ENCODE results near the gene CERK. TPM values are rescaled to one million over a fixed set of nuclear protein-coding genes. Genes with fewer than 3 reads are reported as not detected.
A peak's percentile ranks its signal among the peaks of the same experiment; 100 is the strongest.

CERK gene
- total RNA-seq, 2 experiments from 2014 or later: 41.8 to 47.1 TPM

DNA sequence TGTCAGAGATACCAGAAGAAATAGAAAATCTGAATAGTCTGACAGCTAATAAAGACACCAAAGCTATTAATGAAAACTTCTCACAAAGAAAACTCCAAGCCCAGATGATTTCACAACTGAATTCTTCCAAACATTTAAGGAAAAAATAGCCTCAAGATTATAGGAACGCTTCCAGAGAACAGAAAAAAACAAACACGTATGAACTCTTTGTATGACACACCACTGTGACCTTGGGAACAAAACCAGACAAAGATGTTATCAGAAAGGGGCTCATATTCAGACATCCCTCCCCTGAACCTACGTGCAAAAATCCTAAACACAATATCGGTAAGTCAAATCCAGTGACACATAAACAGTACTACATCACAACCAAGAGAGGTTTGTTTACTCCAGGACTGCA lies 23.5 kb downstream of the CERK start:
- Mint-ChIP-seq H3K27ac (no peak overlapping the region), H3K9me3 (no peaks in the 10 kb centered on the region), H3K36me3 (ENCODE audit: low read depth) (peaks cover 69% of the 10 kb centered on the region)

DNA sequence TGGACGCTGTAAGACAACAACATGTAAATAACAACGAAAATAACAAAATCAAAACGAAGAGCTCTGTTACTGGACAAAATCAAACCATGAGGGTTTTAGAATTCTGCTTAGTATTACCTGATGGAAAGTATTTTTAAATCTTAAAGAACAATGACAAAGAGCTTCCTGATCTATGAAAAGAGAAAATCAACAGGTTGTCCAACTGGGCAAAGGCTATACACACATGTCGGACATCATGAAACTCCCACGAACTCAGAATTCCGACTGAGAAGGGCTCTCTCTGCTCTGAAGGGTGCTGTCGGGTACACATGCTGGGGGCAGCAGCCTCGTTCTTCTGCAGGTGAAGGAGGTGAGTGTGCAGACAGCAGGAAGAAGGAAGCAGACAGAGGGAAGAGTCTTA lies 25.8 kb downstream of the CERK start:
- ChIA-PET CTCF (no interaction called here), POLR2A (no interaction called here)
- H3K4me1 Mint-ChIP-seq: peaks cover 4% of the 10 kb centered on the region
- no peak overlapping the region for H3K27ac Mint-ChIP-seq
- no peaks in the 10 kb centered on the region for H3K9me3 Mint-ChIP-seq
- H3K4me3 Mint-ChIP-seq: no peak overlapping the region
- peaks cover 66% of the 10 kb centered on the region for H3K36me3 Mint-ChIP-seq (ENCODE audit: low read depth)
- DNase-seq: no peak
- no peaks in the 10 kb centered on the region for H3K27me3 Mint-ChIP-seq

More for the DNA sequence above, 23.5 kb downstream of the CERK start:
- ChIA-PET CTCF (interaction anchor here (0.7 kb wide), 1 partner anchor 9 kb away, joined by 3 read pairs; no protein-coding TSS in a partner anchor), POLR2A (no interaction called here)
- DNase-seq: no peak
- Mint-ChIP-seq H3K27me3 (no peaks in the 10 kb centered on the region), H3K4me3 (no peak overlapping the region), H3K4me1 (peaks cover 4% of the 10 kb centered on the region)

DNA sequence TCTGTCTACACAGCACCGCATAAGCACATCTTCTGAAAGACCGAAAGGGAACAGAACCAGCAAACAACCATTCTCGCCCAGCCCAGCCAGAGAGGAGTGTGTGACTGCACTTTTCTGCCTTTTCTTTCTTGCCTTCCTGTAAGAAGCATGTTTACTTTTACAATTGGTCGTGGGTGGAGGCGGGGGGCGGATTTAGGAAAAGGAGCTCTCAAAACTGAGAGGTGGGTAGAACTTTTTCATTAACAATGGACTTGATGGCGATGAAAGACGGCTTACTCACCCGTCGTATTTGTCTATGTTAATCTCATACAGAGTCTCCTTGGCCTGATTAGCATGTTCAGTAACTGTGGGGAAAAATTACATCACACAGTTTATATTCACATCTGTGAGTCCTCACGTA lies 27.2 kb downstream of the CERK start:
- DNase-seq: no peak
- POLR2A ChIA-PET: no interaction called here
- Mint-ChIP-seq H3K4me1 (peaks cover 4% of the 10 kb centered on the region), H3K27me3 (no peaks in the 10 kb centered on the region), H3K4me3 (no peak overlapping the region), H3K36me3 (ENCODE audit: low read depth) (peaks cover 75% of the 10 kb centered on the region), H3K9me3 (no peaks in the 10 kb centered on the region), H3K27ac (no peak overlapping the region)
- CTCF ChIA-PET: no interaction called here

DNA sequence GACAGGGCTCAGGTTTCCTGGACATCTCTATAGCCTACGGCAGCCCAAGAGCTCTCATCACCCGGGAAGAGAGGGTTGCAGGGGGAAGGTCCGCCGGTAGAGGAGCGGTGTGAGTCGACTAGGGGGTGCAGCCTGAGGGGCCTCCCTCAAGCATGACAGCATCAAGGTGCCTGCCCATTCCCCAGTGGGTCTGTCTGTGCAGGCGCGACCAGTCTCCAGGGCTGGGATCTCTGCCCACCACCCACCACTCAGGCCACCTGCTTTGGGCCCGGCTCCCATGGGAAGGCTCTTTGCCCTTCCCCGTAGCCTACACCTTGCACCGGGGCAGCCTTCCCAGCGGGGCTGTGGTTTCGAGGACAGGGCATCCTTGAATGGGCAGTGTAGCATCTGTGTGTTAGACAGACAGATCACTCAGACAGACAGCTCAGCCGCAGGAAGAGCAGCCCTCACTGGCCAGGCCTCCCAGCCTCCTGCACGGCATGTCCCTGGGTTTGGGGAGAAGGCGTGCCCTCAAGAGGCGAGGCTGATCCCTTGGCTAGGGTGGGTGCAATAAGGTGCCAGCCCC lies 29.2 kb downstream of the CERK start:
- CTCF ChIA-PET: no interaction called here
- Mint-ChIP-seq H3K4me1 (no peaks in the 10 kb centered on the region), H3K4me3 (no peak overlapping the region), H3K27me3 (no peaks in the 10 kb centered on the region), H3K36me3 (ENCODE audit: low read depth) (peaks cover 71% of the 10 kb centered on the region), H3K27ac (no peak overlapping the region), H3K9me3 (no peaks in the 10 kb centered on the region)
- POLR2A ChIA-PET: no interaction called here
- no peak for DNase-seq

DNA sequence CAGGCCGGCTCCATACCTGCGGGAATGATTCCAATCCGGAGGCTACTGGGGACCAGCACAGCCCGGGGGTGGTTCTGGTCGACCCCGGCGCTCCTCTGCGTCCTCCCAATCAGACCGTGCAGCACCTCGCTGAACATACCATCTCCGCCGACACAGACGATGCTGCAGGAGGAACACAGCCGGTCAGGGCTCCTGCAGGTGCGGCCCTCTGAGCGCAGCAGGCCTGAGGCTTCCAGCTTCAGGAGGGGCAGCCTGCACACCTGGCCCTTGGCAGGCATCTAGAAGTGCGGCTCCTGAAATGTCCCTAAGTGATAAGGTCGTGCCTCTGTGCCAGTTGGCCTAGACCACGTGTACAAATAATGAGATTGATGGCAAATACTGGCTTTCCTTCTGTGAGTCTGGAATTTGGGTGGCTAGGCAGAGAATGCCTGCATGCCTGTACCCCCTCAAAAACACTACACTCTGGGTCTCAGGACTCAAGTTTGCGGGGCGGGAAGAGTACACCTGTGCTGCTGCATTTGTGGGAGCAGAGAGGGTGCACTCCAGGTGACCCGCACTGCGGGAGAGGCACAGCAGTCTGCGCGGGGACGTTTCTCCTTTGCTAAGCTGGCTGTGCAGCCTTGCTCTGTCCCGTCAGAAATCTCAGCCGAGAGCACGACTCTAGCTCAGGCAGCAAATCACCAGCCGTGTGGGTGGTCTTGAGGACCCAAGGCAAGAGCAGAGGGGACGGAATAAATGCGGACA lies 30.1 kb downstream of the CERK start:
- POLR2A ChIA-PET: no interaction called here
- no peak overlapping the region for H3K4me3 Mint-ChIP-seq
- no peaks in the 10 kb centered on the region for H3K4me1 Mint-ChIP-seq
- H3K9me3 Mint-ChIP-seq: no peaks in the 10 kb centered on the region
- no peak overlapping the region for H3K27ac Mint-ChIP-seq
- H3K36me3 Mint-ChIP-seq (ENCODE audit: low read depth): peaks cover 71% of the 10 kb centered on the region
- no peak for DNase-seq
- no peaks in the 10 kb centered on the region for H3K27me3 Mint-ChIP-seq
- CTCF ChIA-PET: no interaction called here

DNA sequence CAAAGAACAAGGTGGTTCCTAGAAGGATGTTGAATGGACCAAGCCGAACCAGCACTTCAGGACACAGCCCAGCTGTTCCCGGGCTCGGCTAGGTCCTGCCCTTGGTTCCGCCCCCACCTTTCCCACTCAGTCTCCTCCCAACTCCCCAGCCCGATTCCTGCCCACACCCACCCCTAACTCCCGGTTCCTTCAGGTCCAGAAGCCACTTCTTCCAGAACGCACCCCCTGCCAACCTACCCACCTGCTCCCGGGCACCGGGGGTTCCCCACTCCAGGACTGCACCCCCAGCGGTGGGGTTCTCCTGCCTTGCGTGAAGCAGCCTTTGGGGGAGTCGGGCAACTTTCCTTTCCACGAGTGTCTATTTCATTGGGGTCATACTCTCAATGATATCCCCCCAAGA lies 30.7 kb downstream of the CERK start:
- H3K4me3 Mint-ChIP-seq: no peak overlapping the region
- ChIA-PET POLR2A (no interaction called here), CTCF (no interaction called here)
- DNase-seq: no peak
- H3K4me1 Mint-ChIP-seq: no peaks in the 10 kb centered on the region
- no peak overlapping the region for H3K27ac Mint-ChIP-seq
- H3K9me3 Mint-ChIP-seq: no peaks in the 10 kb centered on the region
- no peaks in the 10 kb centered on the region for H3K27me3 Mint-ChIP-seq
- peaks cover 71% of the 10 kb centered on the region for H3K36me3 Mint-ChIP-seq (ENCODE audit: low read depth)

DNA sequence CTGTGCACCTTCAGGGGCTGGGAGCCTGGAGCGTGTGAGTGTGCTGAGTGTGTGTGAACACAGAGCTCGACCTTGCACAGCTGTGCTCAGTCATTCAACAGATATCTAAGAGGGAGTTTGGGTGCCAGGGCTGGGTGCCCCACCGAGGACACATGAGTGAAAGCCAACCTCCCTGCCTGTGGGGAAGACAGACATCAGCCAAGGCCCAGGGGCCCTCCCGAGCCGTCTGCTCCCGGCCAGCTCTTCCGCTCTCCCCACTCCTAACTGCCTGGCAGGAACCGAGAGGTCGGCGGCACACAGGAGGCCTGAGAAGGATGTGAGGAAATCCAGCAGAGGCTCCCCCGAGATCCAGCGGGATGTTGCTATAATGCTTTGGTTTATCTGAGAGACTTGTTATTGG lies 32.0 kb downstream of the CERK start:
- Mint-ChIP-seq H3K9me3 (no peaks in the 10 kb centered on the region), H3K4me3 (no peak overlapping the region), H3K36me3 (ENCODE audit: low read depth) (peaks cover 63% of the 10 kb centered on the region), H3K27ac (no peak overlapping the region), H3K27me3 (no peaks in the 10 kb centered on the region), H3K4me1 (no peaks in the 10 kb centered on the region)
- CTCF ChIA-PET: interaction anchor here (0.6 to 1.0 kb wide), 3 partner anchors 33 to 132 kb away, joined by 3 read pairs; no protein-coding TSS in a partner anchor
- DNase-seq: no peak
- POLR2A ChIA-PET: no interaction called here

DNA sequence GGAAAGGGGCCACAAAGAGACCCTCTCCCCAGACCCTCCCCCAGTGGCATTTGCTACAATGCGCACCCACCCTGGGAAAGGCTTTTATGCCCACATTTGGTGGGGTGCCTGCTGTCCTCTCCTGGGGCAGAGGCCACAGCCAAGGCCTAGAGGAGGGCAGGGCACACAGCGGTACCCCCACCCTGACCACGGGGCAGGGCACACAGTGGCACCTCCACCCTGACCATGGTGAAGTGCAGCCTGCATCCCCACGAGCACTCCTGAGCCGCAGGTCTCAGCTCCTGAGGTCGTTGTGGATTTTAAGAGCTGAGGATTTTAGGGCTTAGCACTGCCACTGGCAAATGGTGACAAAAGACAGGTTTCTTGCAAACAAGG lies 34.1 kb downstream of the CERK start:
- H3K27ac Mint-ChIP-seq: no peak overlapping the region
- CTCF ChIA-PET: interaction anchor here (1.0 kb wide), 1 partner anchor 141 kb away, joined by 3 read pairs; no protein-coding TSS in a partner anchor
- H3K36me3 Mint-ChIP-seq (ENCODE audit: low read depth): peaks cover 60% of the 10 kb centered on the region
- DNase-seq: no peak
- no peak overlapping the region for H3K4me3 Mint-ChIP-seq
- no peaks in the 10 kb centered on the region for H3K9me3 Mint-ChIP-seq
- POLR2A ChIA-PET: no interaction called here
- no peaks in the 10 kb centered on the region for H3K4me1 Mint-ChIP-seq
- no peaks in the 10 kb centered on the region for H3K27me3 Mint-ChIP-seq

DNA sequence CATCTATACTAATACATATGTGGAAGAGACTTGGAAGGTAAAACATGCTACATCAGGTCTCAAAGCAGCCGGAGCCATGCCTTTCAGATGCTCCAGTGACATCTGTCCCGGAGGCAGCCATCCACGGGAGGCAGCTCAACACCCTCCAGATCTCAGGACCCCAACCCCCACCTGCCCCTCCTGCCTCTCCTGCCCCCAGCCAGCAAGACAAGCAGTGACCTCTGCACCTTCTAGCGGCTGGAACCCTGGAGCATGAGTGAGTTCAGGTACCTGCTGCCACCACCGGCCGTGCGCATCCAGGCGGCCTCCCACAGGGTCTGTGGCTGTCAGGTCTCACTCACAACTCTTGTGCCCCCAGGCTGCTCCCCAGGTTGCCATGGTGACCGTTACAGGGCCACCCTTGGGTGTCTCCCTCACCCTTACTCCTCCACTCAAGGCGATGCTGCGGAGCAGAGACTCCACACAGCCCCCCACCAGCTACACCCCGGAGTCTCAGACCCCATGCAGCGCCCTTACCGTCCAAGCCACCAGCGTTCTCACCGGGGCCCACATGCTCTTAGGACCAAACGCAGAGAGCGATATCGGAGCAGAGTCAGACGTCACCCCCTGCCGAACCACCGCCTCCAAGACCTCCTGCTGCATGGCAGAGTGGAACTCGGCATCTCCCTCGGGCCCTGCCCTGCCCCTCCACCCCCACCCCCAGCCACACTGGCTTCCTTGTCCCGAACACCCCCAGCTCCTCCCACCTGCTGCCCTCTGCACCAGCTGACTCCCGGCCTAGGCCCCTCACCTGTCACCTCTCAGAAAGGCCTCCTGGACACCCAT lies 34.7 kb downstream of the CERK start:
- H3K36me3 Mint-ChIP-seq (ENCODE audit: low read depth): peaks cover 58% of the 10 kb centered on the region
- DNase-seq: no peak
- no peaks in the 10 kb centered on the region for H3K27me3 Mint-ChIP-seq
- ChIA-PET POLR2A (no interaction called here), CTCF (interaction anchor here (1.0 kb wide), 1 partner anchor 140 kb away, joined by 3 read pairs; no protein-coding TSS in a partner anchor)
- no peak overlapping the region for H3K4me3 Mint-ChIP-seq
- H3K27ac Mint-ChIP-seq: peak overlapping the region; percentile 25
- no peaks in the 10 kb centered on the region for H3K4me1 Mint-ChIP-seq
- H3K9me3 Mint-ChIP-seq: no peaks in the 10 kb centered on the region

DNA sequence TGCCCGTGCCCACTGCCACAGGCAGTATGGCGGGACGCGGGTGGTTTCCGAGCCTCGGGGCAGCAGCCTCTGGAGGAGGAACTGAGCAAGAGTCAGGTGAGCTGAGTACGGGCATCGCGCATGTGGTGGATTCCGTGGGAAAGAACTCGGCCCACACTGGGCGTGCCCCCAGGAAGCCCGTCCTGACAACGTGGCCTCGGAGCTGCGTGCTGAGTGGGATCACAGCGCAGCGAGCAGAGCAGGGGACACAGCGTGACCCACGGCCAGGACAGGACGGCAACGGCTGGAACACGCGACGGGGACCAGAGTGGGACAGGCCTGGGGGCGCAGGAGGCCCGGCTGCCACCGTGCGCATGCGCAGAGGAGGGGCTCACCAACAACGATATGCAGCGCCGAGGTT lies 36.8 kb downstream of the CERK start:
- Mint-ChIP-seq H3K27ac (no peak overlapping the region), H3K27me3 (no peaks in the 10 kb centered on the region), H3K4me3 (no peak overlapping the region), H3K36me3 (ENCODE audit: low read depth) (peaks cover 43% of the 10 kb centered on the region), H3K4me1 (no peaks in the 10 kb centered on the region), H3K9me3 (no peaks in the 10 kb centered on the region)
- ChIA-PET CTCF (no interaction called here), POLR2A (interaction anchor here (0.7 kb wide), 1 partner anchor 29 kb away, joined by 6 read pairs; no protein-coding TSS in a partner anchor)
- no peak for DNase-seq

DNA sequence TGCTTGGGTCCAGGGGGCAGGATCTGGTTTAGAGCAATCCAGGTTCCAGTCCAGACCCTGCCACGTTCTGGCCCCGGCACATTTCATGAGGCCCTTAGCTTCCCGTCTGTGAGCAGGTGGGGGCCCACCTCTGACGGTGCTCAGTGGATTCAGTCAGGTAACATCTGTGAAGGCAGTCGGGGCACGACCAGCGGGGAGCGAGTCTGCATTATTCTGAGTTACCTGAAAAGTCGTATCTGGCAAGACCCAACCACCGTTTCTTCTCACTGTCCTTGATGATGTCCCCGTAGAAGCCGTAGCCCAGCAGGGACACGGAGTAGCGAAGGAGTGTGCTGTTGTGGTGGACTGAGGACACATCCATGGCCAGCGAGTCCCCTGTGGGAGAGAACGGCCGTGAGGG lies 39.0 kb downstream of the CERK start:
- DNase-seq: no peak
- H3K36me3 Mint-ChIP-seq (ENCODE audit: low read depth): peaks cover 35% of the 10 kb centered on the region
- ChIA-PET CTCF (no interaction called here), POLR2A (no interaction called here)
- no peak overlapping the region for H3K4me3 Mint-ChIP-seq
- no peak overlapping the region for H3K27ac Mint-ChIP-seq
- no peaks in the 10 kb centered on the region for H3K27me3 Mint-ChIP-seq
- no peaks in the 10 kb centered on the region for H3K4me1 Mint-ChIP-seq
- H3K9me3 Mint-ChIP-seq: no peaks in the 10 kb centered on the region

DNA sequence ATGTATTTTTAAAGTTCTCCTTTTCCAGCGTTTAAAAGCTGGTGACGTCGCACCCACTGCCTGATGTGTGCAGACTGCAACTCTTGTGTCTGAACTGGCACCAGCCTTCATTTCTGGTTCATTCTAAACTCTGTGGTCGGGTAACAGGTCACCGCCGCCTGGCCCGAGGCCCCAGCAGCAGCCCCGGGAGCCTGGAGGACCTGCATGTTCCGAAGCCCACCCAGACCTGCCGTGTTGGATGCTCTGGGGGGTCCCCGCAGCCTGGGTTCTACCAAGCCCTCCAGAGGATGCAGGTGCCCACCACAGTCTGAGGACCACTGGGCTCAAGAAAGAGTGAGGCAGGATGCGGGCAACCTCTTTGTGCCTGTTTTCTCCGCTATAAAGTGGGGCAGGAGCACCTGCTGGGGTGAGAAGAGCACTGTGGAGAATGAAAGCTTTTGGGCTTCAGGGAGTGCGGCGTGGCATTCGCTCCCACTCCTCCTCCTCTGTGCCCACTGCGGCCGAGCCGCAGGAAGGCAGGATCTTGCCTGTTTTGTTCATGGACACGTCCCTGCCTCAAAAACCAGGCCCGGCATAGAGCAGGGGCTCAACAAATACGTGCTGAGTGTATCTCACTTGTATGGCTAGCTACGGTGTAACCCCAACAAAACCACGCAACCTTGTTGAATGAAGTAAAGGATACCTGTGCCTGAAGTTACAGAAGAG lies 40.1 kb downstream of the CERK start:
- ChIA-PET CTCF (interaction anchor here (0.7 to 1.5 kb wide), 2 partner anchors 134 to 376 kb away, joined by 3 to 4 read pairs; no protein-coding TSS in a partner anchor), POLR2A (no interaction called here)
- H3K9me3 Mint-ChIP-seq: no peaks in the 10 kb centered on the region
- H3K27ac Mint-ChIP-seq: no peak overlapping the region
- H3K4me1 Mint-ChIP-seq: no peaks in the 10 kb centered on the region
- DNase-seq: no peak
- H3K36me3 Mint-ChIP-seq (ENCODE audit: low read depth): peaks cover 31% of the 10 kb centered on the region
- no peaks in the 10 kb centered on the region for H3K27me3 Mint-ChIP-seq
- no peak overlapping the region for H3K4me3 Mint-ChIP-seq

DNA sequence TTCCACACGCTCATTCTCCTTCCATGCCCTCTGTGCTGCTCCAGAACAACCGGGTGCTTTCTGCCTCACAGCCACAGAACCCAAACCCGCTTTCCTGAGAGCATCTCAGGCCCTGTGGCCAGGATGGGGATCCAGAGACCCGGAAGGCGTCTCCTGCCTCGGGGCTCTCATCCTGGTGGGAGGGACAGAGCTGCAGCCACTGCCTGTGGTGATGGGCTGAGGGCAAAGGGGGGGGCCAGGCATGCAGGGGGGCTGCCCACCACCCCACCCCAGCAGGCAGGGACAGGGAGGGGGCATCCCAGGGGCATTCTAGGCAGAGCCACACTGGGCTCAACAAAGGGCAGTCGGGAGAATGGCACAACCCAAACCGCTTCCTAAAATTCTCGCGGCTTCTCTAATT lies 41.4 kb downstream of the CERK start:
- ChIA-PET POLR2A (no interaction called here), CTCF (interaction anchor here (1.2 kb wide), 1 partner anchor 43 kb away, joined by 4 read pairs; no protein-coding TSS in a partner anchor)
- peaks cover 31% of the 10 kb centered on the region for H3K36me3 Mint-ChIP-seq (ENCODE audit: low read depth)
- no peak for DNase-seq
- no peaks in the 10 kb centered on the region for H3K9me3 Mint-ChIP-seq
- H3K4me3 Mint-ChIP-seq: no peak overlapping the region
- H3K27ac Mint-ChIP-seq: no peak overlapping the region
- no peaks in the 10 kb centered on the region for H3K27me3 Mint-ChIP-seq
- no peaks in the 10 kb centered on the region for H3K4me1 Mint-ChIP-seq

Measured in activated CD4-positive, alpha-beta T cell treated with anti-CD3 and anti-CD28 coated beads, Interleukin-2, amount 10 ng/mL, durations not matched to agents 7 days and 5 days (primary cell).